Tibial artery (tissue), 4 donors: Measurements from ENCODE around the gene CDH4.

ENCODE experiments used
- DNase-seq, 2 donors: peaks; one replicate each; pipeline ENCODE4 v3.0.0-alpha.2; 2019
- H3K27ac ChIP-seq, 2 donors: fragments of 200-600 bp; sonication (generic) in 1 of 2; 1 replicate in 1 of 2; 2 replicates in 1 of 2; pipeline ENCODE4 v1.5.1; 2018 to 2019; ENCODE audit warnings: mild to moderate bottlenecking in 1 of 2
- H3K27me3 ChIP-seq, 2 donors: fragments of 200-600 bp; sonication (generic) in 1 of 2; one replicate each; pipeline versions ENCODE4 v1.5.1 to v1.6.0; 2016 to 2019
- H3K36me3 ChIP-seq, 3 donors: fragments of 200-600 bp; sonication (generic) in 2 of 3; one replicate each; pipeline ENCODE4 v1.5.1; 2016 to 2019; ENCODE audit warnings: mild to moderate bottlenecking in 2 of 3
- H3K4me1 ChIP-seq, 4 donors: fragments of 200-600 bp; sonication (generic) in 2 of 4; 1 replicate in 3 of 4; 2 replicates in 1 of 4; pipeline ENCODE4 v1.5.1; 2016 to 2019
- H3K4me3 ChIP-seq, 2 donors: fragments of 200-600 bp; sonication (generic) in 1 of 2; 1 replicate in 1 of 2; 2 replicates in 1 of 2; pipeline ENCODE4 v1.5.1; 2018 to 2019; ENCODE audit warnings: mild to moderate bottlenecking in 2 of 2
- H3K9me3 ChIP-seq, 3 donors: fragments of 200-600 bp; sonication (generic) in 1 of 3; one replicate each; pipeline ENCODE4 v1.5.1; 2016 to 2019
- intact Hi-C: fragments of 100-400 bp; cut with DNase I; formaldehyde crosslinking; loops from one replicate; pipeline ENCODE4 v1.15.0; 2023; ENCODE audit warnings: low total_unique reads
- TF ChIP-seq, protein P1 (sequence below), 2 experiments: fragments of 200-600 bp in 1 of 2; fragments of 450-650 bp in 1 of 2; IDR thresholded peaks; one replicate each; pipeline ENCODE4 v1.5.1; 2017 to 2019; ENCODE audit warnings: antibody characterized with exemption in 2 of 2, mild to moderate bottlenecking in 1 of 2, moderate library complexity in 1 of 2

CDH4 gene

DNA sequence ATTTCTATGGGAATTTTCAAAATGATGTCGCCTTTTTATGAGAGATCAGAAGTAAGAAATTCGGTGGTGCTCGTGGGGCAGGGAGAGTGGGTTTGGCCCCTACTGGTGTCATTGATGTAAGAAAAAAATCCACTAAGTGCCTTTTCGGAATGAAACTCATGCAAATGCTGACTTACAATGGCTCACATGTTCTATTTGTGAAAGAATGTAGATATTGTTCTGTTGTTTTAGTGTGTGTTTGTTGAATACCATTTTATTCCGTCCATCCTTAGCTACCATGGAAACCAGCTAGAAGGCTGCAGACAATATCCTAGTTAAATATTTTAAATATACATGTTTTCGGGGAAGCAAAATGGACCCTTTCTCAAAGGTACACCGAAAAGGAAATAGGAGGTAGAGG is 508.7 kb downstream of the CDH4 start:
- DNase-seq = peak in 1 of 2 donors; percentile 2
- Histone ChIP-seq H3K4me3 (no peak overlapping the region), H3K9me3 (no peaks in the 10 kb centered on the region), H3K27ac (no peak overlapping the region), H3K27me3 (peaks cover 0 to 50% of the 10 kb centered on the region in 2 donors), H3K4me1 (no peaks in the 10 kb centered on the region), H3K36me3 (no peaks in the 10 kb centered on the region)
- intact Hi-C loops = no loop called here
- TF ChIP-seq, protein P1, sequence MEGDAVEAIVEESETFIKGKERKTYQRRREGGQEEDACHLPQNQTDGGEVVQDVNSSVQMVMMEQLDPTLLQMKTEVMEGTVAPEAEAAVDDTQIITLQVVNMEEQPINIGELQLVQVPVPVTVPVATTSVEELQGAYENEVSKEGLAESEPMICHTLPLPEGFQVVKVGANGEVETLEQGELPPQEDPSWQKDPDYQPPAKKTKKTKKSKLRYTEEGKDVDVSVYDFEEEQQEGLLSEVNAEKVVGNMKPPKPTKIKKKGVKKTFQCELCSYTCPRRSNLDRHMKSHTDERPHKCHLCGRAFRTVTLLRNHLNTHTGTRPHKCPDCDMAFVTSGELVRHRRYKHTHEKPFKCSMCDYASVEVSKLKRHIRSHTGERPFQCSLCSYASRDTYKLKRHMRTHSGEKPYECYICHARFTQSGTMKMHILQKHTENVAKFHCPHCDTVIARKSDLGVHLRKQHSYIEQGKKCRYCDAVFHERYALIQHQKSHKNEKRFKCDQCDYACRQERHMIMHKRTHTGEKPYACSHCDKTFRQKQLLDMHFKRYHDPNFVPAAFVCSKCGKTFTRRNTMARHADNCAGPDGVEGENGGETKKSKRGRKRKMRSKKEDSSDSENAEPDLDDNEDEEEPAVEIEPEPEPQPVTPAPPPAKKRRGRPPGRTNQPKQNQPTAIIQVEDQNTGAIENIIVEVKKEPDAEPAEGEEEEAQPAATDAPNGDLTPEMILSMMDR (IDR thresholded peaks at IDR 0.05) = no peak

DNA sequence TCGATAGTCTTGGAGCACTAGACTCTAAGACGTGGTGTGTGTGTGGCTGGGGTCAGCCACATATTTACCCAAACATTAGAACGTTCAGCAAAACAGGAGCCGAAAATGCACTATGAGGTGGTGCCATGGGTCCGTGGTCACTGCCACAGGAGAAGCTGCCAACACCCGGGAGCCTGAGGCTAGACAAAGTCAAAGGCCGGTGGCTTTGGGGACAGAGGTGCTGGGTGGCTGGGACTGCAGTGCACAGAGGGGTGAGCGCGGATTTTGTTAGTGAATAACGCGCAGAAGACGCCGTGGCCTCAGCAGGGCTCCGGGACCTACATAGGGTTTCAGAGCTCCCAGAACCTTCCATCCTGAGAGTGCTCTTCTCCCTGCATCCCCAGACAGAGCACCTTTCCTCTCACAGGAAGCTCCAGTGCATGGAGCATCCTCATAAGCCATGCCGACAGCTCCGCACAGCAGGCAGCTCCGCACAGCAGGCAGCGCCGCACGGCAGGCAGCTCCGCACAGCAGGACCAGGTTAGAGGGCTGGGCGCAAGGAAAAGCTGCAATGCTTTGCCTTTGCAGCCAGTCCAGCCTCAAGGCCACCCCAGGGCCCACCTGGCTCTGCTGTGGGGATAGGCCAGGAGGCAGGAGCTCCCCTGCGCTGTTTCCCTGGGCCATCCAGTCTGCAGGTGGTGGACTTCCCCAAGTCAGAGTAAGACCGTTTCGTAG is 509.5 kb downstream of the CDH4 start:
- H3K27ac ChIP-seq = no peak overlapping the region
- DNase-seq = peak in 1 of 2 donors; percentile 62
- no peaks in the 10 kb centered on the region for H3K4me1 ChIP-seq
- H3K4me3 ChIP-seq = no peak overlapping the region
- TF ChIP-seq, protein P1 (IDR thresholded peaks at IDR 0.05) = no peak
- H3K36me3 ChIP-seq = no peaks in the 10 kb centered on the region
- H3K9me3 ChIP-seq = no peaks in the 10 kb centered on the region
- intact Hi-C loops = no loop called here
- peaks cover 0 to 55% of the 10 kb centered on the region in 2 donors for H3K27me3 ChIP-seq

DNA sequence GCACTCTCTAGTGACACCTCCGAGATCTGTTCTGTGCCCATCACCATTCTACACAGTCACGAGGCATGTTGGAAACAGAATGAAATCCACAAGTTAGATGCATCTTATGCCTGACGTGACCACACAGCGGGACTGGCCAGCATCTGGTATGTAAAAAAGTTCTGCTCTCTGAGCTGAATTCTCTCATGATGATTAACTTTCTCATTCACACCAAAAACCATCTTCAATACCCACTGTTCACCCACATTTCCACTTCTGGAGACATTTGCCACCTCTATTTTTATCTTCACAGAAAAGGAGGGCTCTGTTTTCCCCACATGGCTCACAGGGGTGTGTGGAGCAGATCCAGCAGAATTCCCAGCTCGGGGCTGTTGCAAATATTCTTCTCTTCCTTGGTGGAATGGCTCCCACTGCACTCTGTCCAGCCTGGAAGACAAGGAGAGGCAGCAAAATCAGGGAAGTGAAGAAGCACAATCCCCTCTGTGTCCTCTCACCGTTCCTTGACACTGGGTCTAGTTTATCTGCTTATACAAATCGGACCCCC is 510.2 kb downstream of the CDH4 start:
- intact Hi-C loops = no loop called here

DNA sequence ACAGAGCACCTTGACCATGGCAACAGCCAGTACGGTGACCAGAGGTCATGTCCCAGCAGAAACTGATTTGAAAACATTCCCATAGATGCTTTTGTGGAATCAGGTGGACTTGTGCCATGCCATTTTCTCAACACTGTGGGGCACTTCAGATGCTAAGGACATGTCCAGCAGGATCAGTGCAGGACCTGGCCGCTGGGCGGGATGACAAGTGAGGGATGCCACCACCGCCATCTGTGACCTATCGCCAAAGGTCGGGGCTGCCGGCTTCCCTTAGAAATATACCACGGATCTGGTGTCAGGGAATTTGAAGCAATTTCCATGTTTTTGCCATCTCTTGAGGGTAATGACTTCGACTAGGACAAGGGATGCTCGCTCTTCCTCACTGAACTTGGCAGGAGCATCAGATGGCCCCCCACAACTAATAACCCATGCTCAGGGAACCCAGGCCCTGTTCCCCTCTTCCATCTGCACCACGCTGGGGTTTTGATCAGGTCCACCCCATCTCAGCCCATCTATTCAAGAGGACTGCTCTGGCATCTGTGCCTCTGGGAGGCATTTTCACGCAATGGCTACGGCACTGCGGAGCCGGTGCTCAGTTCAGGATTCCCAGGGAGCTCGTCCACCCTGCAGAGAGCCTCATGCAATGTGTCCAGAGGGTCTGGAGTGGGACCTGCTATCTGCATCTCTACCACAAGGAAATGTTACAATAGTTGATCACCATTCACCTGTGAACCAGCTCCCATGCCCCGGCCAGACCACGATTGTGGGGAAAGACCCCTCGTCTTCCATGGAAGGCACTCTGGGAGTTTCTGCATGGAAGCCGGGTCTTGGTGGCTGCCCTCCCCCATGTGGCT is 511.1 kb downstream of the CDH4 start:
- no peaks in the 10 kb centered on the region for H3K4me1 ChIP-seq
- no peak overlapping the region for H3K27ac ChIP-seq
- peak; percentile 18 to 44 for DNase-seq
- H3K9me3 ChIP-seq = no peaks in the 10 kb centered on the region
- peaks cover 0 to 49% of the 10 kb centered on the region in 2 donors for H3K27me3 ChIP-seq
- H3K4me3 ChIP-seq = no peak overlapping the region
- TF ChIP-seq, protein P1 (IDR thresholded peaks at IDR 0.05) = no peak
- H3K36me3 ChIP-seq = no peaks in the 10 kb centered on the region
- intact Hi-C loops = no loop called here

More for the DNA sequence above, 510.2 kb downstream of the CDH4 start:
- no peaks in the 10 kb centered on the region for H3K9me3 ChIP-seq
- TF ChIP-seq, protein P1 (IDR thresholded peaks at IDR 0.05) = no peak
- DNase-seq = peak in 1 of 2 donors; percentile 35
- H3K4me1 ChIP-seq = no peaks in the 10 kb centered on the region
- no peak overlapping the region for H3K4me3 ChIP-seq
- peaks cover 0 to 54% of the 10 kb centered on the region in 2 donors for H3K27me3 ChIP-seq
- H3K36me3 ChIP-seq = no peaks in the 10 kb centered on the region
- no peak overlapping the region for H3K27ac ChIP-seq

DNA sequence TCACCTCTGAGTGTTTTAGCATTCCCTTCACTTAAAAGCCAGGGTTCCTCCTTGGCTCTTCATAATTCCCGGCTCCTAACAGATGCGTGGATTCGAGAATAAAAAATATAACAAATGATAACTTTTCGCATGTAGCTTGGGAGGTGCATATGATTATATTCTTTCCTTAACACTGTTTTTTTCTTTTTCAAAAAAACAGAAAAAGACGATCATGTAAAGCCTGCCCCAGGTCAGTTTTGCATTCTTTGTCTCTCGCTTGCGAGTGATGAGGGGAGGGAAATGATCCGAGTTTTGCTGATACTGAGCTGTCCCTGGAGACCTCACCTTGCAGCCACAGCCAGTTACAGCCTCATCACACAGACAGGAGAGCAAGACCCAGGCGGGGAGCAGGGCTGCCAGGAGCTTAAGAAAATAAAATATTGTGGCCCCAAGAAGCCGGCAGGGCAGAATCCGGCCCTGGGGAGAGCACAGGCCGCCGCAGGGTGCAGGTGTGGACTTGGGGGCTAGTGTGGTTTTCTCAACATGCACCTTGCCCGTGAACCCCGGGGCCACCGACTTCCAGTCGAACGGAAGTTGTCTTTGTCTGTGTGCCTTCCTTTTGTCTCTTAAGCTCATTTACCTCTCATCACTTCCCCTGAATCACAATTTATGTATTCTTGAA is 511.8 kb downstream of the CDH4 start:
- intact Hi-C loops = no loop called here
- DNase-seq = peak; percentile 5 to 39
- Histone ChIP-seq H3K27ac (no peak overlapping the region), H3K4me1 (no peaks in the 10 kb centered on the region), H3K9me3 (no peaks in the 10 kb centered on the region), H3K4me3 (no peak overlapping the region), H3K27me3 (peaks cover 0 to 42% of the 10 kb centered on the region in 2 donors), H3K36me3 (no peaks in the 10 kb centered on the region)
- TF ChIP-seq, protein P1 (IDR thresholded peaks at IDR 0.05) = no peak
